BJ (cell line): ENCODE data around the gene SPINT1. TPM values are rescaled to one million over a fixed set of nuclear protein-coding genes. Genes with fewer than 3 reads are reported as not detected.

Source experiments
- CTCF ChIA-PET: fragments of 350-600 bp; formaldehyde crosslinking; extraction: SDS; loops from one replicate; lab custom pipeline; 2021; ENCODE audit warnings: antibody characterized with exemption, inconsistent platforms; lab: Yijun Ruan, JAX
- POLR2A ChIA-PET: fragments of 300-600 bp; sonication (Branson Sonifier 250); formaldehyde crosslinking; extraction: SDS; loops from one replicate; lab custom pipeline; 2021; ENCODE audit warnings: antibody characterized with exemption; lab: Charles Lee
- DNase-seq: peaks from one replicate; pipeline ENCODE4 v3.0.0-alpha.2; 2011; ENCODE audit warnings: low read depth
- H3K27me3 ChIP-seq: 2 replicates; pipeline ENCODE4 v1.6.0; 2011; ENCODE audit warnings: low read length; ENCODE audit not compliant: control insufficient read depth, insufficient read depth
- H3K36me3 ChIP-seq: 2 replicates; pipeline ENCODE4 v1.5.1; 2011; ENCODE audit warnings: low read length; ENCODE audit not compliant: control insufficient read depth, insufficient read depth
- H3K4me3 ChIP-seq: 2 replicates; pipeline ENCODE4 v1.5.1; 2011; ENCODE audit warnings: low read depth, mild to moderate bottlenecking, control low read depth, low read length
- CTCF ChIP-seq: IDR thresholded peaks from 2 replicates; pipeline ENCODE4 v1.5.1; 2011; ENCODE audit warnings: low read depth, mild to moderate bottlenecking, control low read depth, inconsistent platforms, low read length, moderate library complexity; ENCODE audit not compliant: insufficient read depth
- polyA plus RNA-seq: library from polyadenylated mRNA; depleted of rRNA; stranded (reverse); fragments of >200 nt; gene quantifications from 2 replicates; pipeline ENCODE4 v1.2.3, GENCODE V29; 2011; rRNA removed
- small RNA-seq: library from RNA; depleted of rRNA; stranded (forward); fragments of <200 nt; gene quantifications from one replicate; pipeline ENCODE3, GENCODE V24; 2012; ENCODE audit warnings: low replicate concordance, low read depth; ENCODE audit not compliant: insufficient read length

SPINT1 gene
- polyA plus RNA-seq, 1 experiment: 1.1 TPM

GRCh38 chr15:40906991-40907802, 63.3 kb downstream of the SPINT1 start:
- no peak for DNase-seq
- no peak for TF ChIP-seq CTCF
- peaks cover 16% of the 10 kb centered on the region for H3K36me3 ChIP-seq
- POLR2A ChIA-PET: no interaction called here
- H3K27me3 ChIP-seq: no peaks in the 10 kb centered on the region
- H3K4me3 ChIP-seq: no peak overlapping the region
- CTCF ChIA-PET: interaction anchor here (0.5 to 10.1 kb wide), 13 partner anchors 9 to 208 kb away, joined by 3 to 309 read pairs (median 8); partner anchors contain the start of genes CHAC1, DLL4 and VPS18

Small RNAs within 50 kb of the gene (small RNA-seq; reads per million reads assigned to genes)
- not detected for gene AC025166.1

Other genes starting within 250 kb of the SPINT1 start
- gene KNL1, start 249.8 kb upstream of the SPINT1 start, polyA plus RNA-seq: 3.9 and 8.5 TPM in 2 replicates
- 8.9 TPM in 2 replicates for gene RAD51, start 148.9 kb upstream of the SPINT1 start, polyA plus RNA-seq
- gene RMDN3, start 88.8 kb upstream of the SPINT1 start, polyA plus RNA-seq: 25.1 and 28.3 TPM in 2 replicates
- gene GCHFR, start 80.0 kb upstream of the SPINT1 start, polyA plus RNA-seq: 2.5 and 3.1 TPM in 2 replicates
- gene C15orf62, start 74.1 kb upstream of the SPINT1 start, polyA plus RNA-seq: 0.04 TPM in 1 of 2 replicates, not detected in the other
- gene ZFYVE19, start 37.0 kb upstream of the SPINT1 start, polyA plus RNA-seq: 22.6 and 31.9 TPM in 2 replicates
- gene DNAJC17, start 36.6 kb upstream of the SPINT1 start, polyA plus RNA-seq: 30.8 and 37.1 TPM in 2 replicates
- not detected in 2 replicates for gene PPP1R14D, start 15.3 kb upstream of the SPINT1 start, polyA plus RNA-seq
- gene RHOV, start 30.2 kb downstream of the SPINT1 start, polyA plus RNA-seq: 0.13 and 0.28 TPM in 2 replicates
- gene VPS18, start 50.4 kb downstream of the SPINT1 start, polyA plus RNA-seq: 18.2 and 28.4 TPM in 2 replicates
- 0.32 and 0.47 TPM in 2 replicates for gene DLL4, start 85.3 kb downstream of the SPINT1 start, polyA plus RNA-seq
- gene CHAC1, start 109.4 kb downstream of the SPINT1 start, polyA plus RNA-seq: 107 and 155 TPM in 2 replicates